GM21526 (cell line): ENCODE results near the gene BMI1.
A peak's percentile ranks its signal among the peaks of the same experiment; 100 is the strongest.
"Not testable (repeated sequence)": the region's sequence is repeated elsewhere in the genome, so short reads cannot be mapped to it uniquely, and the experiment has no call there.

Experiments used
- ATAC-seq: cut with Tn5 transposase; IDR thresholded peaks from one replicate; pipeline ENCODE4 v1.9.1; 2021; ENCODE audit warnings: moderate library complexity; ENCODE audit not compliant: unreplicated experiment, low FRiP score

The BMI1 gene

GRCh38 chr10:22338185-22338900, 17.4 kb downstream of the BMI1 start:
- no peak for ATAC-seq

GRCh38 chr10:22338931-22339330, 18.0 kb downstream of the BMI1 start:
- ATAC-seq: no peak

DNA sequence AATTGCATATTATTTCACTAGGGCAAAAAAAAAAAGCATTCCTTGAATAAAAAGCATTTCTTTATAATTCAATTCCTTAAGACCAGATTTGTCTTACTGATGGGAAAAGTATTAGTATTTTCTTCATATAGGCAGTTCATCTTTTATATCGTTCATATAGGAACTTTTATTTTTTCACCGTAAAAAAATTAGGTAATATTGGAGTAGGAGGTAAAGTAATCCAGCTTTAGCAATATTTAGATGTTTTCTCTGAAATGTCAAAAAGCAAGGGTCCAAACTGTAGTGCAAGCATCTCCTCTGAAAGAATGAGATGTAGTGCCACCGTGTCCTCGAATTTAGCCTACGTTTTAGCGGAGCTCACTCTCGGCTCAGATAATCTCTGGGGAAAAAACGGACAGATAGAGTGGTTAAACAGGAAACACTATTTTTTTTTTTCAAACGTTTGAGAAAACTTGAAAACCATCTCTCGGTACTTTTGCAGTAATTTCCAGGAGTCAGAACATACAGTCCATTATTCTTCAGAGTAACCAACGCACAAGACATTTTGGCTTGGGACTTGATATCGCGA, 18.9 kb downstream of the BMI1 start:
- ATAC-seq: no peak

DNA sequence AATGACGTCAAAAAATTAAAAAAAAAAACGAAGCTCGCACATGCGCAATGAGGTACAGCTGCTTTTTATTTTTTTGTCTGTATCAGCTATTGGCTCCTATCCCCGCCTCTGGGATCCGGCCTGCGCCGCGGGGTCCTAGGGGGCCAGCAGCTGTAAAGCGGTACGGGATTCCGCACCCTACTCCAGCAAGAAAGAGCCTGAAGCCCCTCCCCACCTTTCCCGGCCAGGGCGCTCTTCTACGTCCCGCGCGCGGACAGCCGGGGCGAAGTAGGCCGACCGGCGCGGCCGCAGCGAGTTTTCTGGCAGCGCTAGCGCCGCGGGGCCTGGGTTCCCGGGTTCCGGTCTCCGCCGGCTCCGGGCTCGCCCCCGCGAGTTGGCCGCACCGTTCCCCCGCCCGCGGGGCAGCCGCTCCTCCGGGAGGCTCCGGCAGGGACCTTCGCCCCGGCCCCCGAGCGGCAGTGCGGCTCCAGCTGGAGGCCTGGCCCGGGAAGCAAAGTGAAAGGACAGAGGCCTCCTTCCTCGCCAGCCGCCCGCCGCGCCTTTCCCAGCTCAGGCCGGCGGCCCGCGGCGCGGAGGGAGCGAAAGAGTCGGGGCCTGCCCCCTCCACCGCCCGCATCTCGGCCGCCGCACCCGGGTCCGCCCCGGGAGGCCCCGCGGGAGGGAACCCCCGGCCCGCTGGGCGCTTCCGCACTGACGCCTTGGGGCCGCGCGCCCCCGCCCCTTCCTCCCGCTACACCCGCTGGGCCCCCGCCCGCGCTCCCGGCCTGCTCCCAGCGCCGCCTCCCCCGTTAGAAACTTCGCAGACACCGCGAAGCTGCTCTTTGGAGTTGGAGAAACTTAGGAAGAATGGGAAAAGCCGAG, 19.7 kb downstream of the BMI1 start:
- peak; percentile 38 for ATAC-seq

DNA sequence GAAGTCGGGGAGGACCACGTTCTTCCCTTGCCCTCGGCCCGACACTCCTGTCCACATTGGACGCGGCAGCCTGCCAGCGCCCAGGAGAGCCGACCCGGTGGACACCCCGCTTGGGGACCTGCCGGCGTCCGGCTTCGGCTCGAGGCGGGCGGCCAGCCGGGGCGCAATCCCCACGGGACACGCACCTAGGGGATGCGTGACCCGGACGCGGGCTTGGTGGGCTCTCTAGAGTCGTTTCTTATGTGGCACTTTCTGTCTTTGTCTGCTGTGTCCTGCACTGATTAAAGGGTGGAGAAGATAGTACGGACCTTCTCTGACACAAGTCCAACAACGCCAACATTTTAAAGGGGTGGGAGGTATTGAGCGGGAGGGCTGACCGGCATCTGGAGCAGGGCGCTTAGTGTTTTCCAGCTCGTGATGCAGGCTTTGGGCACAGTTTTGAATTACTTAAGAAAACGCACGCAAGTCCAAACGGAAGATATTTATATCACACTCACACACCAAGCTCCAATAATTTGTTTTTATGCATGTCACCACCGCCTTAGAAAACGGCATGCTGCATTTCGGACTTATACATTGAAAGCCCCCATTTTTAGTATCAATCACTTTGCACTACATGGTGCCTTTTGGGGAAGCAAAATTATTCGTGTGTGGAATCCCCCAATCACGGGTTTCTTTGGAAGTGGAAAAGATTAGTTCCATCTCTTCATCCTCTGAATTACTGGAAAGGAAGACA, 20.5 kb downstream of the BMI1 start:
- peak; percentile 5 for ATAC-seq

GRCh38 chr10:22341926-22342196, 21.0 kb downstream of the BMI1 start:
- ATAC-seq: no peak

GRCh38 chr10:22342421-22342820, 21.5 kb downstream of the BMI1 start:
- no peak for ATAC-seq

DNA sequence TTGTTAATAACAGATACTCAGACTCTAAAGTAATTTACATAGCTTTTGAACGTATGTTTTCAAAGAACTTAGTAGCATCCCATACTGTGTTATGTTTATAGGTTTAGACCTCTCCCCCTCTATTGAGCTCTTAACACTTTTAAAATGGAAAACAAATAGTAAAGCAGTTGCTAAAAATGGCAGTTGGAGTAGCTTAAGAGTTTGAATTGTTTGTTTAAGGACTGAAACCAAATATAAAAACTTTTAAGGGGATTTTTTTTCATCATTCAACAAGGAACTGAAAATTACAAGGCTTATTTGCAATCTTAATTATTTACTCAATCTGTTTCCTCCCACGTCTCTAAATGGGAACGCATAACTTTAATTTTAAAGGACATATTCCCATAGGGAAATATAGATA, 22.8 kb downstream of the BMI1 start:
- no peak for ATAC-seq

GRCh38 chr10:22344249-22344648, 23.4 kb downstream of the BMI1 start:
- ATAC-seq: no peak

DNA sequence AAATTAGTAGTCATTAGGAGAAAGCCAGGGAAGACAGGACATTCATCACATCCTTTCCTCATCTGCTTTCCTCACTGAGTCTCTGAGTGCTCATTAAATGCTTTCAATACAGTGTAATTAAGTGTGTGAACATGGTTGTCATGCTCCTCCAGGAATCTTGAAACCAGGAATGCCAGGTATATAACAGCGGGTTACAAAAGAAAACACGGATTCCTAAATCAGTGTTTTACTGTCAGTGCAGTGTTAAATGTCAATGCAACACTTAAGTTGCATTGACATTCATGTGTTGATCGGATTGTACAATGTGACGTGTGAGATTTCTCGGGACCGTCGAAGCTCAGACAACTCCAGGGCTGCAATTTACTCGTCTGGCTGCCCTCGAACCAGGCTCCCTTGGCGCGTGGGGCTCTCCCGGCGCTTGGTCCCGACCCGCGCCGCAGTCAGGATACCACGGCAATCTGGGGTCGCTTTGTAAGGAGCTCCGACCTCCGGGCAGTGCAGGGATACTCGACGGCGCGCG, 23.9 kb downstream of the BMI1 start:
- ATAC-seq: no peak

DNA sequence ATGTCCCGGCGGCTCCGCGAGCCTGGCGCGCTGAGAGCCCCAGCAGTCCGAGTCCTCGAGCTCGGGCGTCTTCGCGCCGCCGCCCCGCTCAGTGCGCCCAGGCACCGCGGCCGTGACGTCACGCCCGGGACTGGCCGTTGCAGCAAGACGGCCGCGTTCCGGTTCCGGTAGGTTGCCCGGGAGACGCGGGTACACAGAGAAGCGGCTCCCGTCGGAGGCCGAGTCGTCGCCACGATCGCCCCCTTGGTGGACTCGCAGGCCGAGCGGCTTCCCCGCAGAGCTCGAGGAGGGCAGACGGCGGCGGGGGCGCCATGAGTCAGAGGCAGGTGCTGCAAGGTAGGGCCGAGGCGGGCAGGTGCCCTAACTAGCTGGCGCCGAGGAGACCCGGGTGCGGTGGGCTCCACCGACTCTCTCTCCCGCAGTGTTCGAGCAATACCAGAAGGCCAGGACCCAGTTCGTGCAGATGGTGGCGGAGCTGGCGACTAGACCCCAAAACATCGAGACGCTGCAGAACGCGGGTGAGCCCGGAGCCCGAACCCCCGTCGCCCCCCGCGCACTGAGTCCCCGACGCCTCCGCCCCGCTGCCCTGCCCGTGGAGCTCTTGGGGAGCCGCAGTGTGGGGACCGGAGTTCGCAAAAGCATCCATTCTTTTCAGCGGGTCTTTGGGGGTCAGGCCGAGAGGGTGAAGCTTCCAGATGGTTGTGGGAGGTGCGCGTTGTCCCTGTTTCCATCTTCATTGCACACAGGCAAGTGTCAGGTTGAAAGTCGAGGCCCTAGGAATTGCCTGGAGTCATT, 24.6 kb downstream of the BMI1 start, which contains the start of gene SPAG6:
Gene SPAG6 (plus strand): TSS at position 196 of the 795 bp plus-strand sequence. CDS start 116 bp downstream, at position 312.
- ATAC-seq: no peak

GRCh38 chr10:22346096-22346661, 25.3 kb downstream of the BMI1 start:
- ATAC-seq: no peak

DNA sequence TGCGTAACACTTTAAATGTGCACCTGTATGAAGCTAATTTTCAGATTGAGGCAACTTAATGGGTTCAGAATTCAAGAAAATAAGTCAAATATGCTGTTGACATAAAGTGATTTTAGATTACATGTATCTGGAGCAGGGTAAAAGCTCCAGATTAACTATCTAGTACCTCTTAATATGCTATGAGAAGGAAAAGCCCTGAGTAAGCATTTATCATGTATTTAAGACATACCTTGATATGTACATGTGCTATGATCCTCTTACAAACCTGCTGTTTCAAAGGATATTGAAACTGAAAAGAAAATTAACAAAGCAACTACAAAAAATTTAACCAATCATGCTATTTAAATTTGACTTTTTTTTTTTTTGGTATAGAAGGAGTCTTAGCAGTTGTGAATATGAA, 28.9 kb downstream of the BMI1 start:
- ATAC-seq: no peak

- ATAC-seq: no peak
Observed at GRCh38 chr10:22351131-22351703, 30.3 kb downstream of the BMI1 start.

- ATAC-seq: no peak
Observed at GRCh38 chr10:22356324-22356873, 35.5 kb downstream of the BMI1 start.

GRCh38 chr10:22357770-22358169, 36.9 kb downstream of the BMI1 start:
- ATAC-seq: not testable (repeated sequence)

DNA sequence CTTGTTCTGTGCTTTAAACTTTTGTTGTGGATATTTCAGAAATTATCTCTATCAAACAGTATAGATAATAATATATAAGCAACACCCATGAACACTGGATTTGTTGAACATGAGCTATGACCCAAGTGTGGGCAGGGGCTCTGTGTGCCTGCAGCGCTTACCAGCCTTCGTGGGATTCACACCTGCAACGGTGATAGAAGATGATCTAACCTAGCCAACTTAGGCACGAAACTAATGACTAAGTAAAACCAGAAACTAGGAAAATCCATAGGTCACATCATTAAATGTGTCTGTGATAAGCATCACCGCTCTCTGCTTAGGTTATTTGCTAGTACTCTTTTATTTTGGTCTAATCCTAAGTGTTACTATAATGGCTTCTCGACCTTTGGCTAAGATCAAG, 42.4 kb downstream of the BMI1 start:
- no peak for ATAC-seq

- no peak for ATAC-seq
Observed at GRCh38 chr10:22364407-22365140, 43.7 kb downstream of the BMI1 start.
